Measurements from ENCODE around the gene TLE7. TPM values are rescaled to one million over a fixed set of nuclear protein-coding genes. Genes with fewer than 3 reads are reported as not detected.

The TLE7 gene
- total and polyA plus RNA-seq, 2 donors (not counting 1 experiment from before 2014, with no cell fraction given), result not detected

GRCh38 chr16:71461686-71462648, 20.1 kb upstream of the TLE7 start, which contains the start of gene ZNF23:
Gene ZNF23, minus strand, starts transcription at chr16:71462247. Its CDS starts 5,451 bp downstream, at chr16:71456796.
- H3K79me2 ChIP-seq (ENCODE audit: control insufficient read depth, insufficient read depth, low read length), result peaks cover 22% of the 10 kb centered on the region
- no peaks in the 10 kb centered on the region for H3K27me3 ChIP-seq (ENCODE audit: control insufficient read depth, insufficient read depth, low read length)
- DNase-seq (ENCODE audit: low read depth in 2 of 2), result peak; percentile 72 to 81
- H3K4me1 ChIP-seq (ENCODE audit: control insufficient read depth, extremely low read depth, insufficient read depth, low read length), result peaks cover 2% of the 10 kb centered on the region
- TF ChIP-seq, protein P1, sequence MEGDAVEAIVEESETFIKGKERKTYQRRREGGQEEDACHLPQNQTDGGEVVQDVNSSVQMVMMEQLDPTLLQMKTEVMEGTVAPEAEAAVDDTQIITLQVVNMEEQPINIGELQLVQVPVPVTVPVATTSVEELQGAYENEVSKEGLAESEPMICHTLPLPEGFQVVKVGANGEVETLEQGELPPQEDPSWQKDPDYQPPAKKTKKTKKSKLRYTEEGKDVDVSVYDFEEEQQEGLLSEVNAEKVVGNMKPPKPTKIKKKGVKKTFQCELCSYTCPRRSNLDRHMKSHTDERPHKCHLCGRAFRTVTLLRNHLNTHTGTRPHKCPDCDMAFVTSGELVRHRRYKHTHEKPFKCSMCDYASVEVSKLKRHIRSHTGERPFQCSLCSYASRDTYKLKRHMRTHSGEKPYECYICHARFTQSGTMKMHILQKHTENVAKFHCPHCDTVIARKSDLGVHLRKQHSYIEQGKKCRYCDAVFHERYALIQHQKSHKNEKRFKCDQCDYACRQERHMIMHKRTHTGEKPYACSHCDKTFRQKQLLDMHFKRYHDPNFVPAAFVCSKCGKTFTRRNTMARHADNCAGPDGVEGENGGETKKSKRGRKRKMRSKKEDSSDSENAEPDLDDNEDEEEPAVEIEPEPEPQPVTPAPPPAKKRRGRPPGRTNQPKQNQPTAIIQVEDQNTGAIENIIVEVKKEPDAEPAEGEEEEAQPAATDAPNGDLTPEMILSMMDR (conservative IDR thresholded peaks at IDR 0.05 in 1 of 2, IDR thresholded peaks at IDR 0.05 in 1 of 2; ENCODE audit: low read depth in 1 of 2, low read length in 2 of 2), result peak in 1 of 2 donors; percentile 5
- TF ChIP-seq EZH2 (IDR thresholded peaks at IDR 0.05; ENCODE audit: low read length, missing control alignments), result no peak
- no peaks in the 10 kb centered on the region for H4K20me1 ChIP-seq (ENCODE audit: control insufficient read depth, extremely low read depth, insufficient read depth, low read length)
- peak within 1 kb of the TSS; percentile 84 for H3K4me2 ChIP-seq (ENCODE audit: extremely low read depth, insufficient read depth, low read length)
- peak within 1 kb of the TSS; percentile 75 to 97 (median 88) for H3K4me3 ChIP-seq (replicated peaks in 1 of 4; ENCODE audit: control extremely low read depth in 1 of 4, insufficient read depth in 1 of 4, low read depth in 3 of 4, low read length in 4 of 4)
- peak within 1 kb of the TSS; percentile 97 for H3K9ac ChIP-seq (ENCODE audit: insufficient read depth, low read length)
- no peaks in the 10 kb centered on the region for H3K36me3 ChIP-seq (ENCODE audit: control insufficient read depth, insufficient read depth, low read length)
- peak within 1 kb of the TSS; percentile 97 for H3K27ac ChIP-seq (ENCODE audit: insufficient read depth, low read length)
- H3K9me3 ChIP-seq (ENCODE audit: control insufficient read depth, insufficient read depth, low read depth, low read length), result no peaks in the 10 kb centered on the region
- H2AFZ ChIP-seq (ENCODE audit: low read length), result peak within 1 kb of the TSS; percentile 83

DNA sequence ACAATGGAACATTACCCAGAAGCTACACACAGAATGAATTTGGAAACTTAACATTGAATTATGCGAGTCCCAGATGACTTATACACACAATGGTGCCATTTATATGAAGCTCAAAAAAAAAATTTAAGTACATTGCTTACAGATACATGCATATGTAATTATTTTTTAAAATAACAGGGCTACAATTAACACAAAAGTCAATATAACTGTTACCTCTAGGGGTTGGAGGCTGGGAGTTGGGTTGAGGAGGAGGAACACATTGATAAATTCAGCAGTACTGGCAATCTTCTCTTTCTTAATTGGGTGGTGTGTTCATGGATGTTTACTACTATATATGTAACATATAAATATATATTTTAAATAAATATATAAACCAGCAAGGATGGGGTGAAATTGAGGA, 19.1 kb upstream of the TLE7 start:
- H2AFZ ChIP-seq (ENCODE audit: low read length), result no peak overlapping the region
- peak overlapping the region; percentile 17 to 95 (median 78) for H3K4me3 ChIP-seq (replicated peaks in 1 of 4; ENCODE audit: control extremely low read depth in 1 of 4, insufficient read depth in 1 of 4, low read depth in 3 of 4, low read length in 4 of 4)
- no peak for DNase-seq (ENCODE audit: low read depth in 2 of 2)
- no peaks in the 10 kb centered on the region for H4K20me1 ChIP-seq (ENCODE audit: control insufficient read depth, extremely low read depth, insufficient read depth, low read length)
- H3K4me2 ChIP-seq (ENCODE audit: extremely low read depth, insufficient read depth, low read length), result peak overlapping the region; percentile 84
- no peaks in the 10 kb centered on the region for H3K27me3 ChIP-seq (ENCODE audit: control insufficient read depth, insufficient read depth, low read length)
- H3K27ac ChIP-seq (ENCODE audit: insufficient read depth, low read length), result peak overlapping the region; percentile 97
- H3K9ac ChIP-seq (ENCODE audit: insufficient read depth, low read length), result no peak overlapping the region
- H3K36me3 ChIP-seq (ENCODE audit: control insufficient read depth, insufficient read depth, low read length), result no peaks in the 10 kb centered on the region
- no peaks in the 10 kb centered on the region for H3K9me3 ChIP-seq (ENCODE audit: control insufficient read depth, insufficient read depth, low read depth, low read length)
- TF ChIP-seq EZH2 (IDR thresholded peaks at IDR 0.05; ENCODE audit: low read length, missing control alignments), result no peak
- TF ChIP-seq, protein P1 (conservative IDR thresholded peaks at IDR 0.05 in 1 of 2, IDR thresholded peaks at IDR 0.05 in 1 of 2; ENCODE audit: low read depth in 1 of 2, low read length in 2 of 2), result no peak
- H3K79me2 ChIP-seq (ENCODE audit: control insufficient read depth, insufficient read depth, low read length), result peaks cover 22% of the 10 kb centered on the region
- H3K4me1 ChIP-seq (ENCODE audit: control insufficient read depth, extremely low read depth, insufficient read depth, low read length), result peaks cover 2% of the 10 kb centered on the region

DNA sequence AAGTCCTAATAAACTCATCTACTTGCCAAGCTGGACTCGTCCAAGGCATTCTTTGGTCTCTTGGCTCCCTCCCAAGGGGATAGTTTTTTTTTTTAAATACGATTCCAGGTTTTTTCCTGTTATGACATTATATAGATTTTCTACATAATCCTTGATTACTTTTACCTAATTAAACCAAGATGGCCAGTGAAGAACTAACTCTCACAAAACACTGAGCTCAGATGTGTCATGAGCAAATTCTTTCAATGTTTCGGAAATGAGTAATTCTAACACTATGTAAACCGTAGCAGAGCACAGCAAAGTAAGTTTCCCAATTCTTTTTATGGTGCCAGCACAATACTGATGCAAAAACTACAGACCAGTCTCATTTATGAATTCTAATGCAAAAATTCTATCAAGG, 18.4 kb upstream of the TLE7 start:
- no peaks in the 10 kb centered on the region for H4K20me1 ChIP-seq (ENCODE audit: control insufficient read depth, extremely low read depth, insufficient read depth, low read length)
- no peak for TF ChIP-seq EZH2 (IDR thresholded peaks at IDR 0.05; ENCODE audit: low read length, missing control alignments)
- TF ChIP-seq, protein P1 (conservative IDR thresholded peaks at IDR 0.05 in 1 of 2, IDR thresholded peaks at IDR 0.05 in 1 of 2; ENCODE audit: low read depth in 1 of 2, low read length in 2 of 2), result no peak
- H3K4me3 ChIP-seq (replicated peaks in 1 of 4; ENCODE audit: control extremely low read depth in 1 of 4, insufficient read depth in 1 of 4, low read depth in 3 of 4, low read length in 4 of 4), result peak overlapping the region; percentile 17 to 80 (median 58)
- peak; percentile 60 to 82 for DNase-seq (ENCODE audit: low read depth in 2 of 2)
- no peak overlapping the region for H3K9ac ChIP-seq (ENCODE audit: insufficient read depth, low read length)
- H3K27me3 ChIP-seq (ENCODE audit: control insufficient read depth, insufficient read depth, low read length), result no peaks in the 10 kb centered on the region
- no peak overlapping the region for H2AFZ ChIP-seq (ENCODE audit: low read length)
- H3K4me2 ChIP-seq (ENCODE audit: extremely low read depth, insufficient read depth, low read length), result peak overlapping the region; percentile 84
- peaks cover 22% of the 10 kb centered on the region for H3K79me2 ChIP-seq (ENCODE audit: control insufficient read depth, insufficient read depth, low read length)
- H3K36me3 ChIP-seq (ENCODE audit: control insufficient read depth, insufficient read depth, low read length), result peaks cover 2% of the 10 kb centered on the region
- no peaks in the 10 kb centered on the region for H3K9me3 ChIP-seq (ENCODE audit: control insufficient read depth, insufficient read depth, low read depth, low read length)
- H3K27ac ChIP-seq (ENCODE audit: insufficient read depth, low read length), result peak overlapping the region; percentile 30
- H3K4me1 ChIP-seq (ENCODE audit: control insufficient read depth, extremely low read depth, insufficient read depth, low read length), result peaks cover 2% of the 10 kb centered on the region
